NCI-H446 (cell line): ENCODE data around the gene MUC4.
"Not testable (repeated sequence)": the region's sequence is repeated elsewhere in the genome, so short reads cannot be mapped to it uniquely, and the experiment has no call there.

ENCODE experiments used
- DNase-seq, 2 experiments: peaks; one replicate each; lab custom pipeline; 2025; lab: John Stamatoyannopoulos, UW

The MUC4 gene

GRCh38 chr3:195717852-195718476 is 93.8 kb downstream of the MUC4 start:
- no peak for DNase-seq

DNA sequence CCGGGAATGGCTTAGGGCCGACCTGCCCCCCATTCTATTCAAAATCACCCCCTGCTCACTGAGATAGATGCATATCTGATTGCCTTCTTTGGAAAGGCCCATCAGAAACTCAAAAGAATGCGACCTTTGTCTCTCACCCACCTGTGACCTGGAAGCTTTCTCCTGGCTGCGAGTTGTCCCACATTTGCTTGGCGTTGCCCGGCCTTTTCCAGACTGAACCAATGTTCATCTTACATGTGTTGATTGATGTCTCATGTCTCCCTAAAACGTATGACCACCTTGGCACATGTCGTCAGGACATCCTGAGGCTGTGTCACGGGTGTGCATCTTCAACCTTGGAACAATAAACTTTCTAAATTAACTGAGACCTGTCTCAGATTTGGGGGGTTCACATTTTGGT is 94.3 kb downstream of the MUC4 start:
- DNase-seq: no peak

DNA sequence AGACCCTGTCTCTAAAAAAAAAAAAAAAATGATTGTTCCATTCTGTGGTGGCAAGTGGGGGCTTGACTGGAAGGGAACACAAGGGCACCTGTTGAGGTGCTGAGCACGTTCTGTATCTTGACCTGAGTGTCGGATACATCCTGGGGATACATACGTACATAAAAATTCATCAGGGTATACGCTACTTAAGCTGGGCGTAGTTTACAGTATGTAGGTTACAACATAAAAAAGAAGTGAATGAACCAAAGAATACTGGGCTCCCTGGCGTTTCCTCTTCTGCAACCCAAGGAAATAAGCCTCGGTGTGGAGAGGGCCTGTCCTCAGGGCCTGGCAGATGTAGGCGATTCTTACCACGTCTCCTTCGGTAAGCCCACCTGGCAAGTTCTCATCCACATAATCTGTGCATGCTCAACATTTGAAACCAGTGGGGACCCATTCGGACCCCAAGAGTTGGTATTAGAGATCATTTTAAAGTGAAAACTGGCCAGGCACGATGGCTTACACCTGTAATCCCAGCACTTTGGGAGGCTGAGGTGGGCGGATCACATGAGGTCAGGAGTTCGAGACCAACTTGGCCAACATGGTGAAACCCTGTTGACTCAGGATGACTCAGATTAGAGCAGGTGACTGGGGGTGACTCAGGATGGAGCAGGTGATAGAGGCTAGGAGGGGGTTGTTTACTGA is 96.0 kb downstream of the MUC4 start:
- DNase-seq: no peak

GRCh38 chr3:195715134-195715533 is 96.6 kb downstream of the MUC4 start:
- DNase-seq: no peak

GRCh38 chr3:195714380-195715011 is 97.2 kb downstream of the MUC4 start:
- no peak for DNase-seq

DNA sequence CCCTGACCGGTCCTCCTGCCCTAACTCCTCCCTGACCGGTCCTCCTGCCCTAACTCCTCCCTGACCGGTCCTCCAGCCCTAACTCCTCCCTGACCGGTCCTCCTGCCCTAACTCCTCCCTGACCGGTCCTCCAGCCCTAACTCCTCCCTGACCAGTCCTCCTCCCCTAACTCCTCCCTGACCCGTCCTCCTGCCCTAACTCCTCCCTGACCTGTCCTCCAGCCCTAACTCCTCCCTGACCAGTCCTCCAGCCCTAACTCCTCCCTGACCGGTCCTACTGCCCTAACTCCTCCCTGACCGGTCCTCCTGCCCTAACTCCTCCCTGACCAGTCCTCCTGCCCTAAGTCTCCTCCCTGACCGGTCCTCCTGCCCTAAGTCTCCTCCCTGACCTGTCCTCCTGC is 98.6 kb downstream of the MUC4 start:
- not testable (repeated sequence) for DNase-seq

- not testable (repeated sequence) for DNase-seq
These were observed 99.2 kb downstream of the MUC4 start for GRCh38 chr3:195712535-195712910.

- DNase-seq: no peak
These were observed 99.8 kb downstream of the MUC4 start for GRCh38 chr3:195711813-195712534.

DNA sequence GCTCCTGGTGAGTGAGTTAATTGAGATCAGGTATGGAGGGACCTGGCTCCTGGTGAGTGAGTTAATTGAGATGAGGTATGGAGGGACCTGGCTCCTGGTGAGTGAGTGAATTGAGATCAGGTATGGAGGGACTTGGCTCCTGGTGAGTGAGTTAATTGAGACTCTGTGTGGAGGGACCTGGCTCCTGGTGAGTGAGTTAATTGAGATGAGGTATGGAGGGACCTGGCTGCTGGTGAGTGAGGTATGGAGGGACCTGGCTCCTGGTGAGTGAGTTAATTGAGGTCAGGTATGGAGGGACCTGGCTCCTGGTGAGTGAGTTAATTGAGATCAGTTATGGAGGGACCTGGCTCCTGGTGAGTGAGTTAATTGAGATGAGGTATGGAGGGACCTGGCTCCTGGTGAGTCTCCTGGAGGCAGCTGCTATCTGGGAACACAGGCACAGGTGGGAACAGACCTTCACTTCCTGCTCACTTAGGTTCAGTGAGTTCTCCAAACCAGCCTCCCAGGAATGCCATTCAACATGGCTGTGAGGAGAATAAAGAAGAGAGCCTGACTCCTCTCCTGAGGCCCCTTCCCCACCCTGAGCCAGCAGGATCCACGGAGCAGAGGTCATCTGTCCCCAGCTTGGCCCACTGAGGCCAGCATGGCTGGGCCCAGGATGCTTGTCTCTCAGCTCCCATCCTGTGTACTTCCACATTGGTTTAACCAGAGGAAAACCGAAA is 100.5 kb downstream of the MUC4 start:
- DNase-seq: not testable (repeated sequence)

GRCh38 chr3:195710126-195710905 is 101.4 kb downstream of the MUC4 start:
- DNase-seq: not testable (repeated sequence)

DNA sequence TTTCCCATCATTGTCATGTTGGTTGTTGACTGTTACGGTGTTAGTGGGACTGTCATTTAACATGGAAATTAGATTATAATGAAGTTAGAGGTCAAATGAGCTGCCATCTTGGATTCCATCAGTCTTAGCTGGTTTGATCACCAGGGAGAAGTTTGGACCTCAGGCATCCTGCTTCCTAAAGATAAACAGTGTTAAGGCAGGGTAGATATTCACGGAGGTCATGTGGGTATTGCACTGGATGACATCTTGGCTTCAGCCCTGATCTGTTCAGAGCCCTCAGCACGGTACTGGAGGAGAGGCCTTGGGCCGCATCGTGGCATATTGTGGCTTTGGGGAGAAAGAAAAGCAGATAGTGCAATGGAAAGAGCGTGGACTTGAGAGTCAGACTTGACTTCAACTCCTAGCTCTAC is 102.0 kb downstream of the MUC4 start:
- DNase-seq: no peak

DNA sequence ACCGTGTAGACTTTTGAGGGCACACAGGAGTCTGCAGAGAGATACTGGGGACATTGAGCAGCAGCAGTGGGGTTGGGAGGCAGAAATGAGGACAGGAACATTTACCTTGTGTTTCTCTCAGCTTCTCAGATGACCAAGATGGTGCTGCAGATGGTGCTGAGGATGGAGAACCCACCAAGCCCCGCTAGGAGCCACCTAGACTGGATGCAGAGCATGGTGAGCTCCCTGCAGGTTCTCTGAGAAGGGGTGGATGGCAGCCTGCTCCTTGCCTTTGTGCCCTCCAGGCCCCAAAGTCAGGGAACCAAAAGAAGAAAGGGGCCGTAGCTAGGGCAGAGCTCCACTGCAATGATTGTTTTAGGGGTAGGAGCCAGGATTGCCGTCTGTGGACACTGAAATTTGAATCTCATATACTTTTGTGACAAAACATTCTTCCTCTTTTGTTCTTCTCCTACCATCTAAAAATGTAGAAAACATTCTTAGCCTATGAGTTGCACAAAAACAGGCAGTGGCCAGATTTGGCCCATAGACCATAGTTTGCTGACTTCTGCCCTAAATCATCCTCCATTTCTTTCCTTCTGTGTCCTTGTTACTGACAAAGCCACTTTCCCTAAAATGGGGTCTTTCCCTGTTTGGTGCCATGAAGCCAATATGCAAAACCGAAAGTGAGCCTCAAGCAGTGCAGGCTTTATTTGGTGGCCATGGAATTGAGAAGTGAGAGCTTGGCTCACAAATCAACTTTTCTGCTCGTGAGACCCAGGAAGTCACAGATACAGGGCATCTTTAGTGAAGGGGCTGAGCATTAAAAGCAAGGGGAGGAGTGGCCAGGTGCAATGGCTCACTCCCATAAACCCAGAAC is 102.9 kb downstream of the MUC4 start:
- no peak for DNase-seq

DNA sequence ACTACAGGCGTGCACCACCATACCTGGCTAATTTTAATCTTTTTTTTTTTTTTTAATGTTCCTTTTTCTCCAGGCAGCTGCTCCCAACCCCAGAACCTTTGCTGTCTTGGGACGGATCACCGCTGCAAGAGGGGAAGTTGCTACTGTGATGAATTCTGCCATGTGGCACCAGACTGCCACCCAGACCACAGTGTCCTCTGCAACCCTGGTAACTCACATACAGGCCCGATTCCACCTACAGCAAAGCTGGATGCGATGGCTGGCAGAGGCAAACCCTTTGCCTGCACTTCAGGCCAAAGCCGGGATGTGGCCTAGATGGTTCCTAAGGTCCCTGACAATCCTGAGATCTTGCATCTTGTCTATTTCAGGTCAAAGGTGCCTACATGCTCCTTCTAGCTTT is 103.7 kb downstream of the MUC4 start:
- DNase-seq: no peak

DNA sequence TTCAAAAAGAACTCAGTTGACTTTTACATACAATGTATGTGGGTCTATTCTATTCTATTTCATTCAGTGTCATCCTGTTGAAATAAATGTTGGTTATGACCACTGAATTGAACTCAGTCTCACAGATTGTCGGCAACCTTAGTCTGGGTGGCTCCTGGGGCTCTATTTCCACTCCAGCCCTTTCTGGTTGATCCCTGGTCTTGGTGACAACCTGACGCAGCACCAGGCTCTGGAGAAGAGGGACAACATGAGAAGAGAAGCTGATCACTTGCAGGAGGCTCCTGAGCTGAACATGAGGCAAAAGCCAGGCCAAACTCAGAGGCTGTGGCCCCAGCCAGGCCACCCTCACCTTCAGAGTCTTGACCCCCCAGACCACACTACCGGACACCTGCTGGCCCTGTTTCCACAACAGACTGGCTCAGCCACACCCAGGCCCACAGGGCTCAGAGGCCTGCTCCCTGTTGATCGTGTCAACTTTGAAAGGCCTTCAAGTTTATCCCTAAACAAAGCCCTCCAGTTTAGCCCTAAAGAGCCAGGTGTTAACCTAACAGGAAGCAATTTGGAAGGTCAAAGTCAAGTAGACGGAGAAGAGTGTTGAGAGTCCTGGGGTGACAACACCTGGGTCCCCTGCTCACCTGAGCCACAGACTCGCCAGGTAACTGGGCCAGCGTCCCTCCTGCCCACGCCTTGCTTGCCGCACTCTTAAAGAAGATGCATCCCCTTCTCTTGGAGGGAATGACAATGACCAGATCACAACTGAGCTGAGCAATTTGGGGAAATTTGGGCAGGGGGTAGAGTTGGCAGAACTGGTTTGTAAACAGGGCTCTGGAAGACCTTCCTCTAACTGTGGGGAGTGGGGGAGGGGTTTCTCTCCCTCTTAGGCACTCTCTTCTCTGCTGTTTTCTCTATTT is 106.4 kb downstream of the MUC4 start:
- DNase-seq: no peak

- no peak for DNase-seq
These were observed 107.2 kb downstream of the MUC4 start for GRCh38 chr3:195704433-195704999.

GRCh38 chr3:195703776-195704175 is 108.0 kb downstream of the MUC4 start:
- DNase-seq: no peak

DNA sequence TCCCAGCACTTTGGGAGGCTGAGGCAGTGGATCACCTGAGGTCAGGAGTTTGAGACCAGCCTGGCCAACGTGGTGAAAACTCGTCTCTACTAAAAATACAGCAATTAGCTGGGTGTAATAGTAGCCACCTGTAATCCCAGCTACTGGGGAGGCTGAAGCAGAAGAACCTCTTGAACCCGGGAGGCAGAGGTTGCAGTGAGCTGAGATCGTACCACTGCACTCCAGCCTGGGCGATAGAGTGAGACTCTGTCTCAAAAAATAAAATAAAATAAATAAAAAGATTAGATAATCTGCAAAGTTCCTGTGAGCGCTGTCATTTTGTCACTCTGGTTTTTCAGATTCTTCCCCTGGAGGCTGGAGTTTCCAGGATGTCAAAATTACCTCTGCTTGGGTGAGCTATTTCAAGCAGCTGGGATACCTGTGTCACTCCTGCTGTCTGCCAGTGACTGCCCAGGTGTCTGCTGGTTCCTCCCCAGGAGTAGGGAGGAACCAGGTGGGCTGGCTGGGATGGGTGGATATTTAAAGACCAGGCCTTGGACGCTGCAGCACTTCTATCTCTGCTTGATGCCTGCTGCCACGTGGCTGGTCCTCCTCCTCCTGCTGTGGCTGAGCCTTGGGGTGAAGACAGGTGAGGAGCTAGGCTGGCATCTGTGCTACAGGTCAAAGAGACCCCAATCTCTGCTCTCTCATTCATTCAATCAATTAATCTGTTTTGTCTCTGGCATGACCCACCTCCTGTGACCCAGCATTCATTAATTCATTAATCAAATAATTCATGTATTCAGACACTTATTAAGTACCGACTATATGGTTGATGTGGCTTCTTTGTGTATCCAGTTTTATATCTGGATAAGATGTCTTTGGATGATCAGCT is 110.5 kb downstream of the MUC4 start:
- DNase-seq: no peak

DNA sequence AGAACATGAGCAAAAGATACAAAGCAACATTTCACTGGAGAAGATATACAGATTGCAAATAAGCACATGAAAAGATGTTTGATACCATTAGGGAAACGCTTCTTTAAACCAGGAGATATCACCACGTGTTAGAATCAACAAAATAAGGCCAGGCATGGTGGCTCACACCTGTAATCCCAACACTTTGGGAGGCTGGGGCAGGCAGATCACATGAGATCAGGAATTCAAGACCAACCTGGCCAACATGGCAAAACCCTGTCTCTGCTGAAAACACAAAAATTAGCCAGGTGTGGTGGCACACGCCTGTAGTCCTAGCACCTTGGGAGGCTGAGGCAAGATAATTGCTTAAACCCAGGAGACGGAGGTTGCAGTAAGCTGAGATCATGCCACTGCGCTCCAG is 111.4 kb downstream of the MUC4 start:
- DNase-seq: no peak
